T-helper 1 cell treated with Interleukin-12 subunit alpha and Interleukin-12 subunit beta and Interleukin-4 antibody, amounts not matched to agents 30 ng/mL and 1 ng/mL, for 36 hours (primary cell): Measurements from ENCODE around the gene NXT1. TPM values are rescaled to one million over a fixed set of nuclear protein-coding genes. Genes with fewer than 3 reads are reported as not detected.

Experiments
- intact Hi-C: fragments of 100-400 bp; cut with micrococcal nuclease; formaldehyde crosslinking; loops from one replicate; pipeline ENCODE4 v1.15.1; 2024
- total RNA-seq: library from RNA; stranded (reverse); gene quantifications from 2 replicates; pipeline ENCODE4 v1.2.3, GENCODE V29; 2022

Gene NXT1
- total RNA-seq, 1 donor from 2014 or later, result 40.4 TPM

GRCh38 chr20:23358923-23359593 lies 8.5 kb downstream of the NXT1 start:
- intact Hi-C loops, result loop anchor here (1.0 to 5.0 kb wide), 5 partner anchors 9 to 1698 kb away; partner anchors contain the start of genes ACSS1, APMAP, CST7 and NAPB

GRCh38 chr20:23360531-23360930 lies 9.9 kb downstream of the NXT1 start:
- intact Hi-C loops, result loop anchor here (5.0 kb wide), 1 partner anchor 667 kb away; no protein-coding TSS in a partner anchor

GRCh38 chr20:23361119-23361475 lies 10.5 kb downstream of the NXT1 start:
- intact Hi-C loops, result loop anchor here (5.0 kb wide), 1 partner anchor 666 kb away; no protein-coding TSS in a partner anchor

- intact Hi-C loops, result loop anchor here (1.0 to 5.0 kb wide), 5 partner anchors 11 to 666 kb away; partner anchors contain the start of genes NAPB and NXT1
Observed at GRCh38 chr20:23361476-23362391, 11.1 kb downstream of the NXT1 start, which contains the start of gene GZF1. Gene GZF1 (plus strand): TSS chr20:23362182. CDS start chr20:23364384, 2,202 bp downstream.

GRCh38 chr20:23362392-23363256 lies 12.0 kb downstream of the NXT1 start:
- intact Hi-C loops, result loop anchor here (1.0 to 5.0 kb wide), 5 partner anchors 12 to 665 kb away; partner anchors contain the start of genes NAPB and NXT1

GRCh38 chr20:23363257-23363649 lies 12.7 kb downstream of the NXT1 start:
- intact Hi-C loops, result loop anchor here (2.0 to 5.0 kb wide), 2 partner anchors 36 to 664 kb away; no protein-coding TSS in a partner anchor

- intact Hi-C loops, result no loop called here
Observed at GRCh38 chr20:23365390-23366165, 15.0 kb downstream of the NXT1 start.

GRCh38 chr20:23366384-23366783 lies 15.8 kb downstream of the NXT1 start:
- intact Hi-C loops, result no loop called here

- intact Hi-C loops, result no loop called here
Observed at GRCh38 chr20:23367770-23368169, 17.2 kb downstream of the NXT1 start.

- intact Hi-C loops, result no loop called here
Observed at GRCh38 chr20:23368316-23369071, 17.9 kb downstream of the NXT1 start.

GRCh38 chr20:23369072-23369823 lies 18.7 kb downstream of the NXT1 start:
- intact Hi-C loops, result no loop called here

- intact Hi-C loops, result no loop called here
Observed at GRCh38 chr20:23370274-23370673, 19.7 kb downstream of the NXT1 start.

- intact Hi-C loops, result no loop called here
Observed at GRCh38 chr20:23370873-23371272, 20.3 kb downstream of the NXT1 start.

GRCh38 chr20:23371496-23371895 lies 20.9 kb downstream of the NXT1 start:
- intact Hi-C loops, result no loop called here

GRCh38 chr20:23374441-23374840 lies 23.9 kb downstream of the NXT1 start:
- intact Hi-C loops, result no loop called here

- intact Hi-C loops, result no loop called here
Observed at GRCh38 chr20:23375827-23376226, 25.2 kb downstream of the NXT1 start.

- intact Hi-C loops, result no loop called here
Observed at GRCh38 chr20:23379772-23380171, 29.2 kb downstream of the NXT1 start.

- intact Hi-C loops, result no loop called here
Observed at GRCh38 chr20:23381876-23382275, 31.3 kb downstream of the NXT1 start.
